Panc1 (cell line): ENCODE data around the gene GBP4.

ENCODE experiments used
- REST ChIP-seq, 2 experiments: IDR thresholded peaks; 2 replicates each; pipeline ENCODE4 v1.6.1; 2011 to 2012; ENCODE audit warnings: low read depth in 2 of 2, control low read depth in 1 of 2, low read length in 1 of 2, mild to moderate bottlenecking in 1 of 2, moderate library complexity in 1 of 2; ENCODE audit not compliant: insufficient read depth in 1 of 2
- TF ChIP-seq, protein P1 (sequence below): fragments of 450-650 bp; IDR thresholded peaks from 2 replicates; pipeline ENCODE4 v1.5.1; 2017; ENCODE audit warnings: mild to moderate bottlenecking

DNA sequence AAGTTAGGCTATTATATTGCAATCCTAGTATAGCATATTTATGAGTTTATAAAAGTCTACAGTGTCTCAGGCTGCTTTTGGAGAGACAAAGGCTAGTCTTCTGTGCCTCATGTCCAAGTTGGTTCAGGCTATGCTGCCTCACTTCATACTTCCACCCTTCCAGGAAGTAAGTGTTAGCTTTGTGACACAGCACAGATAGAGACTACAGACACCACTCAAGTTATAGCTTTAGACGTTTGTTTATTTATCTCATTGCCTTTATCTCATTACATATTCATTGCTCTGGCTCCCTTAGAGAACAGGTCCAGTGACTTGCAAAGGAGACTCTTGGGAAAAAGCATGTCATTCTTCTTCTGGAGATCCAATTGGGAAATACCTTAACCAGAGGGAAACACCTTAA, 22.6 kb upstream of the GBP4 start:
- TF ChIP-seq, protein P1, sequence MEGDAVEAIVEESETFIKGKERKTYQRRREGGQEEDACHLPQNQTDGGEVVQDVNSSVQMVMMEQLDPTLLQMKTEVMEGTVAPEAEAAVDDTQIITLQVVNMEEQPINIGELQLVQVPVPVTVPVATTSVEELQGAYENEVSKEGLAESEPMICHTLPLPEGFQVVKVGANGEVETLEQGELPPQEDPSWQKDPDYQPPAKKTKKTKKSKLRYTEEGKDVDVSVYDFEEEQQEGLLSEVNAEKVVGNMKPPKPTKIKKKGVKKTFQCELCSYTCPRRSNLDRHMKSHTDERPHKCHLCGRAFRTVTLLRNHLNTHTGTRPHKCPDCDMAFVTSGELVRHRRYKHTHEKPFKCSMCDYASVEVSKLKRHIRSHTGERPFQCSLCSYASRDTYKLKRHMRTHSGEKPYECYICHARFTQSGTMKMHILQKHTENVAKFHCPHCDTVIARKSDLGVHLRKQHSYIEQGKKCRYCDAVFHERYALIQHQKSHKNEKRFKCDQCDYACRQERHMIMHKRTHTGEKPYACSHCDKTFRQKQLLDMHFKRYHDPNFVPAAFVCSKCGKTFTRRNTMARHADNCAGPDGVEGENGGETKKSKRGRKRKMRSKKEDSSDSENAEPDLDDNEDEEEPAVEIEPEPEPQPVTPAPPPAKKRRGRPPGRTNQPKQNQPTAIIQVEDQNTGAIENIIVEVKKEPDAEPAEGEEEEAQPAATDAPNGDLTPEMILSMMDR, result no peak
- no peak for TF ChIP-seq REST (IDR thresholded peaks at IDR 0.05; ENCODE audit: insufficient read depth in 1 of 2, low read depth in 2 of 2, low read length in 1 of 2)
